PC-9 (cell line): ENCODE data around the gene TCEANC. TPM values are rescaled to one million over a fixed set of nuclear protein-coding genes. Genes with fewer than 3 reads are reported as not detected.

Source experiments
- BruUV-seq: library from RNA; stranded (reverse); fragments of 400-500 nt; replicated peaks from 2 replicates; lab custom pipeline; 2021; lab: Mats Ljungman, UMichigan
- CTCF ChIA-PET: fragments of 300-600 bp; sonication (Branson Sonifier 250); formaldehyde crosslinking; loops from one replicate; lab custom pipeline; 2022; ENCODE audit warnings: antibody characterized with exemption; lab: Charles Lee
- POLR2A ChIA-PET: fragments of 300-600 bp; sonication (Branson Sonifier 250); formaldehyde crosslinking; loops from one replicate; lab custom pipeline; 2022; ENCODE audit warnings: antibody characterized with exemption; ENCODE audit not compliant: unreplicated experiment; lab: Charles Lee
- DNase-seq, 2 experiments: peaks; one replicate each; pipeline versions ENCODE4 v3.0.0 to v3.0.0-alpha.2; 2015 to 2022; ENCODE audit warnings: mixed read lengths in 1 of 2
- H2AFZ ChIP-seq: fragments of 200-600 bp; sonication (generic); 2 replicates; pipeline ENCODE4 v1.8.1; 2017; ENCODE audit warnings: antibody characterized with exemption
- H3F3A ChIP-seq: fragments of 200-600 bp; sonication (generic); 2 replicates; pipeline ENCODE4 v1.8.1; 2017; ENCODE audit warnings: antibody characterized with exemption, mild to moderate bottlenecking, low read depth; ENCODE audit not compliant: insufficient read depth
- H3K27ac ChIP-seq: fragments of 200-600 bp; sonication (generic); 2 replicates; pipeline ENCODE4 v1.6.1; 2016; ENCODE audit warnings: mixed run types
- H3K27me3 ChIP-seq: fragments of 200-600 bp; sonication (generic); 2 replicates; pipeline ENCODE4 v1.6.1; 2016; ENCODE audit warnings: low read depth, mixed run types; ENCODE audit not compliant: insufficient read depth
- H3K36me3 ChIP-seq: fragments of 200-600 bp; sonication (generic); 2 replicates; pipeline ENCODE4 v1.6.1; 2016; ENCODE audit warnings: low read depth, mixed run types
- H3K4me1 ChIP-seq: fragments of 200-600 bp; sonication (generic); replicated peaks from 2 replicates; pipeline ENCODE4 v1.6.1; 2016; ENCODE audit warnings: mixed run types; ENCODE audit not compliant: insufficient read depth
- H3K4me2 ChIP-seq: fragments of 200-600 bp; sonication (generic); 2 replicates; pipeline ENCODE4 v1.6.1; 2017; ENCODE audit warnings: mixed run types
- H3K4me3 ChIP-seq: fragments of 200-600 bp; sonication (generic); 2 replicates; pipeline ENCODE4 v1.6.1; 2016; ENCODE audit warnings: mixed run types
- H3K79me2 ChIP-seq: fragments of 200-600 bp; sonication (generic); 2 replicates; pipeline ENCODE4 v1.6.1; 2017; ENCODE audit warnings: low read depth, mixed run types
- H3K9me2 ChIP-seq: fragments of 200-600 bp; sonication (generic); 2 replicates; pipeline ENCODE4 v1.8.1; 2017; ENCODE audit warnings: mild to moderate bottlenecking; ENCODE audit not compliant: insufficient read depth
- H3K9me3 ChIP-seq: fragments of 200-600 bp; sonication (generic); 2 replicates; pipeline ENCODE4 v1.8.1; 2016; ENCODE audit warnings: low read depth; ENCODE audit not compliant: insufficient read depth
- H4K20me1 ChIP-seq: fragments of 200-600 bp; sonication (generic); 2 replicates; pipeline ENCODE4 v1.8.1; 2017; ENCODE audit not compliant: insufficient read depth
- CTCF ChIP-seq: fragments of 200-600 bp; sonication (generic); conservative IDR thresholded peaks from 2 replicates; pipeline ENCODE4 v1.6.1; 2017; ENCODE audit warnings: mixed run types, antibody characterized with exemption, mild to moderate bottlenecking, moderate library complexity
- EZH2 ChIP-seq: fragments of 200-600 bp; sonication (generic); IDR thresholded peaks from 2 replicates; pipeline ENCODE4 v1.8.0; 2017; ENCODE audit warnings: antibody characterized with exemption, low read depth
- intact Hi-C: fragments of 100-400 bp; cut with micrococcal nuclease; formaldehyde crosslinking; loops from one replicate; pipeline ENCODE4 v1.10.0; 2022; ENCODE audit not compliant: unreplicated experiment
- total RNA-seq: library from RNA; stranded (reverse); gene quantifications from 2 replicates; pipeline ENCODE4 v1.2.3, GENCODE V29; 2021

TCEANC gene
- total RNA-seq, 1 experiment from 2014 or later, result 0.96 TPM

DNA sequence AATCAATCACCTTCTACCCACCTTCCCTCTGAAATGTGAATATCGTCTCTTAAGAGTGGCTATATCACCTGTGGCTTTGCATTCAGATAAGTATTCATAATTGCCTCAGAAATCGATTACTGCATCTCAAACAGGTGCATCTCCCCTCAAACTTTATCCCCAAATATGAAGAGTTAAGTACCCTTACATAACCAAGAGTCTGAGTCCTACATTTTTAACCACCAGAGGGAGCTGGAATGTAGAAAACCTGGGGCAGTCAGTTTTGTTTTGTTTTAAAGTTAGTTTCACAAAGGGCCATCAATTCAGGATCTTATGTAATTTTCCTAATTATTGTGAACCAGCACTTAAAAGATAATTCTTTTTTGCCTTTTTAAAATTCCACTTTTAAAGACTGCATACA lies 5.7 kb downstream of the TCEANC start:
- Histone ChIP-seq H3K9me3 (no peaks in the 10 kb centered on the region), H3K27ac (peak overlapping the region; percentile 91), H3K36me3 (no peaks in the 10 kb centered on the region), H3K4me1 (peaks cover 24% of the 10 kb centered on the region), H4K20me1 (no peaks in the 10 kb centered on the region), H3K27me3 (no peaks in the 10 kb centered on the region), H3K9me2 (no peaks in the 10 kb centered on the region), H3K4me2 (peak overlapping the region; percentile 74), H3K4me3 (peak overlapping the region; percentile 42; the same call in 1 of the 2 replicates), H3F3A (peaks cover 20% of the 10 kb centered on the region), H3K79me2 (0 out of 2 replicates have a peak, but pooled peaks cover 5% of the 10 kb centered on the region), H2AFZ (no peak overlapping the region)
- intact Hi-C loops, result loop anchor here (1.0 to 2.0 kb wide), 4 partner anchors 33 to 374 kb away; partner anchors contain the start of genes OFD1 and TRAPPC2
- BruUV-seq, result no TSS peak
- peak in 1 of 2 experiments; percentile 52 for DNase-seq
- TF ChIP-seq EZH2, result no peak
- TF ChIP-seq CTCF, result peak; percentile 84
- POLR2A ChIA-PET, result no interaction called here
- CTCF ChIA-PET, result interaction anchor here (1.6 kb wide), 1 partner anchor 11 kb away, joined by 3 read pairs; no protein-coding TSS in a partner anchor

DNA sequence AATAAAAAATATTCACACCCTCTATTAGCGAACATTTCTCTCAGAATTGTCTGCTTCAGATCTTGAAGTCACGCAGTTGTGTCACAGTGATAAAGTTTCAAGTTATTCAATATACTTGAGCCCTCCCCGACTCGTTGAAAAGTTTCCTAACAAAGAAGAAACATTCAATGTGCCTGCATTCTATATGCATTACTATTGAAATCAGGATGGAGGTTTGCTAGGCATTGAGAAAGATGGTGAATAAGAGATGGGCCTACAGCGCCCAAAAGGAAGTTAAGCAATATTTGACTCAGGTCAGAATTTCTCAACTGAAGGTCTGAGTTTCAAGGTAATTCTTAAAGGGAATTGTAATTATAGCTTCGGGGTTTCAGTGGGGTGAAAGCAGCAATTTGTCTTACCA lies 6.1 kb downstream of the TCEANC start:
- peaks cover 20% of the 10 kb centered on the region for H3K4me1 ChIP-seq
- intact Hi-C loops, result loop anchor here (2.0 kb wide), 1 partner anchor 374 kb away; no protein-coding TSS in a partner anchor
- H3K9me2 ChIP-seq, result no peaks in the 10 kb centered on the region
- peak overlapping the region; percentile 91 for H3K27ac ChIP-seq
- DNase-seq, result peak in 1 of 2 experiments; percentile 84
- H3K79me2 ChIP-seq, result 0 out of 2 replicates have a peak, but pooled peaks cover 5% of the 10 kb centered on the region
- H3K4me3 ChIP-seq, result peak overlapping the region; percentile 42; the same call in 1 of the 2 replicates
- ChIA-PET POLR2A (interaction anchor here (0.6 kb wide), 1 partner anchor 75 kb away, joined by 5 read pairs; the partner anchor contains the start of genes OFD1 and TRAPPC2), CTCF (interaction anchor here (1.6 kb wide), 1 partner anchor 10 kb away, joined by 3 read pairs; no protein-coding TSS in a partner anchor)
- TF ChIP-seq EZH2, result no peak
- TF ChIP-seq CTCF, result no peak
- no peak overlapping the region for H2AFZ ChIP-seq
- no TSS peak for BruUV-seq
- H3K9me3 ChIP-seq, result no peaks in the 10 kb centered on the region
- H3K36me3 ChIP-seq, result no peaks in the 10 kb centered on the region
- no peaks in the 10 kb centered on the region for H3K27me3 ChIP-seq
- peaks cover 16% of the 10 kb centered on the region for H3F3A ChIP-seq
- H3K4me2 ChIP-seq, result peak overlapping the region; percentile 74
- H4K20me1 ChIP-seq, result no peaks in the 10 kb centered on the region

- Histone ChIP-seq H4K20me1 (no peaks in the 10 kb centered on the region), H3F3A (peaks cover 13% of the 10 kb centered on the region), H2AFZ (no peak overlapping the region), H3K4me2 (no peak overlapping the region), H3K9me2 (no peaks in the 10 kb centered on the region), H3K27ac (no peak overlapping the region), H3K4me3 (no peak overlapping the region), H3K79me2 (no peaks in the 10 kb centered on the region), H3K36me3 (no peaks in the 10 kb centered on the region), H3K27me3 (no peaks in the 10 kb centered on the region), H3K4me1 (peaks cover 16% of the 10 kb centered on the region), H3K9me3 (no peaks in the 10 kb centered on the region)
- POLR2A ChIA-PET, result no interaction called here
- no peak for TF ChIP-seq CTCF
- intact Hi-C loops, result no loop called here
- DNase-seq, result no peak
- CTCF ChIA-PET, result interaction anchor here (0.7 to 1.3 kb wide), 2 partner anchors 26 to 73 kb away, joined by 3 read pairs; no protein-coding TSS in a partner anchor
- BruUV-seq, result no TSS peak
Observed at GRCh38 chrX:13661735-13662288, 8.9 kb downstream of the TCEANC start.
